Omental fat pad (tissue), 4 donors: ENCODE measurements around the gene PRR19. TPM values are rescaled to one million over a fixed set of nuclear protein-coding genes. Genes with fewer than 3 reads are reported as not detected.
A peak's percentile ranks its signal among the peaks of the same experiment; 100 is the strongest.

Experiments used
- ATAC-seq: fragments of 150-250 bp; one replicate; pipeline ENCODE4 v1.9.1; 2016; ENCODE audit warnings: mild to moderate bottlenecking, moderate library complexity; ENCODE audit not compliant: low FRiP score
- DNase-seq: peaks from one replicate; pipeline ENCODE4 v3.0.0-alpha.2; 2019; ENCODE audit warnings: low spot score
- total RNA-seq, 4 donors: library from RNA; depleted of rRNA; stranded (reverse); fragments of >200 nt; gene quantifications; one replicate each; pipeline ENCODE4 v1.1.0, GENCODE V29; 2016
- TF ChIP-seq, protein P1 (sequence below), 3 donors: fragments of 450-650 bp; IDR thresholded peaks; one replicate each; pipeline ENCODE4 v1.5.1; 2016 to 2017; ENCODE audit warnings: antibody characterized with exemption in 3 of 3, mild to moderate bottlenecking in 3 of 3, moderate library complexity in 2 of 3

PRR19 gene
- total RNA-seq, 4 donors from 2014 or later: 0.31 to 0.93 (median 0.72) TPM; not detected in 1

DNA sequence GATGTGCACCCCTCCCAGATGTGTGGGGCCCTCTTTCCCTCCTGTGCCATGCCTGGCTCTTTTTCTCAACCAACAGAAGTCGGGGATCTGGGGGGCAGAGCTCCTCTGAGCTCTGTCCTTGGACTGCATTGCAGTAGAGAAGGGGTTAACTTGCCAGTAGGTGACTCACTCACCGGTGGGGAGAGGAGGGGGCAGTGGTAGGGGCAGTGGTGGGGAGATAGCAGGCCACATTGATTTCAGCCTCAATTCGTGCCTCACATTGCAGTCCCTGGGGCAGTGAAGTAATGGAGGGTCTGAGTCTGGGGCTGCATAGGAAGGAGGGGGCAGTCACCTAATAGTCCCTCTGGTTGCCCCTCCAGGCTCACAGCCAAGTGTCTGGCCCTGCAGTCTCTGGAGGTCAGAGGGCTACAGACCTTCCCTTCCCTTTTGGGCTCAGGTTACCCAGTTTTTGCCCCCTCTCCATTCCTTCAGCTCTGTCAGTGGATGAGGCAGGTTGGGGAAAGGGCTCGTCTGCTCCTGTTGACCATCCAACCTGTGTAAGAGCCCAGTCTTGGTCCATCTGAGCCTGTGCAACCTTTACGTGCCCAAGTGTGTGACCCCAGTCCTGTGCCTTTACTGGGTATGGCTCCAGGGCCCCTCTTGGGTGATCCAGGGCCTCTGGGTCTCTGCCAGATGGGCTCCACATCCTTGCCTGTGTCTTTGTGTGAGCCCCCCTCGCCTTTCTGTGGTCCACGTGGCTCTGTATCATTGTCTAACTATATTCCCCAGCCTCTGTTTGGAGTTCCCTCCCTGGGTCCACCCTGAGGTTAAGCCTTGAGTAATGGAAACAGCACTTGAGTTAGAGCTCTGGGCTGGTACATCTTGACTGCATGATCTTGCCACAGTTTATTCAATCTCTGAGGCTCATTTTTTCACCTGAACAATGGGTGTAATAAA is 19.8 kb upstream of the PRR19 start:
- no peak for DNase-seq
- no peak for ATAC-seq
- TF ChIP-seq, protein P1, sequence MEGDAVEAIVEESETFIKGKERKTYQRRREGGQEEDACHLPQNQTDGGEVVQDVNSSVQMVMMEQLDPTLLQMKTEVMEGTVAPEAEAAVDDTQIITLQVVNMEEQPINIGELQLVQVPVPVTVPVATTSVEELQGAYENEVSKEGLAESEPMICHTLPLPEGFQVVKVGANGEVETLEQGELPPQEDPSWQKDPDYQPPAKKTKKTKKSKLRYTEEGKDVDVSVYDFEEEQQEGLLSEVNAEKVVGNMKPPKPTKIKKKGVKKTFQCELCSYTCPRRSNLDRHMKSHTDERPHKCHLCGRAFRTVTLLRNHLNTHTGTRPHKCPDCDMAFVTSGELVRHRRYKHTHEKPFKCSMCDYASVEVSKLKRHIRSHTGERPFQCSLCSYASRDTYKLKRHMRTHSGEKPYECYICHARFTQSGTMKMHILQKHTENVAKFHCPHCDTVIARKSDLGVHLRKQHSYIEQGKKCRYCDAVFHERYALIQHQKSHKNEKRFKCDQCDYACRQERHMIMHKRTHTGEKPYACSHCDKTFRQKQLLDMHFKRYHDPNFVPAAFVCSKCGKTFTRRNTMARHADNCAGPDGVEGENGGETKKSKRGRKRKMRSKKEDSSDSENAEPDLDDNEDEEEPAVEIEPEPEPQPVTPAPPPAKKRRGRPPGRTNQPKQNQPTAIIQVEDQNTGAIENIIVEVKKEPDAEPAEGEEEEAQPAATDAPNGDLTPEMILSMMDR (IDR thresholded peaks at IDR 0.05): no peak

DNA sequence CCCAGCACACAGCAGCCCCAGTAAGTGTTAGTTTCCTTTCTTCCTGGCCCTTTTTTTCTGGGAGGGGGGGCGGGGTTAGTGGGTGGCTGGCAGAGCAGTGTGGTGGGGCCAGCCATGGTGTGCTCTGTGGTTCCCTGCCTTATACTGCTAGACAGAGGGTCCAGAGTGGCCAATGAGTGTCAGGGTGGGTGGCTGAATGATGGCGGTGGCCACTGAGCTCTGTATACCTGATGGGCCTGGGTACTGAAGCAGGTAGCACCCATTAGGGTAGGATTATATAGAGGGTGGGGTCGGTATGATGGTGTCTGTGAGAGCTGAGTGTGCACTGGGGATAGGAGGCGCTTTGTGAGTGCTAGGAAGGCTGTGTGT is 19.1 kb upstream of the PRR19 start:
- DNase-seq: no peak
- ATAC-seq: no peak
- TF ChIP-seq, protein P1 (IDR thresholded peaks at IDR 0.05): no peak

DNA sequence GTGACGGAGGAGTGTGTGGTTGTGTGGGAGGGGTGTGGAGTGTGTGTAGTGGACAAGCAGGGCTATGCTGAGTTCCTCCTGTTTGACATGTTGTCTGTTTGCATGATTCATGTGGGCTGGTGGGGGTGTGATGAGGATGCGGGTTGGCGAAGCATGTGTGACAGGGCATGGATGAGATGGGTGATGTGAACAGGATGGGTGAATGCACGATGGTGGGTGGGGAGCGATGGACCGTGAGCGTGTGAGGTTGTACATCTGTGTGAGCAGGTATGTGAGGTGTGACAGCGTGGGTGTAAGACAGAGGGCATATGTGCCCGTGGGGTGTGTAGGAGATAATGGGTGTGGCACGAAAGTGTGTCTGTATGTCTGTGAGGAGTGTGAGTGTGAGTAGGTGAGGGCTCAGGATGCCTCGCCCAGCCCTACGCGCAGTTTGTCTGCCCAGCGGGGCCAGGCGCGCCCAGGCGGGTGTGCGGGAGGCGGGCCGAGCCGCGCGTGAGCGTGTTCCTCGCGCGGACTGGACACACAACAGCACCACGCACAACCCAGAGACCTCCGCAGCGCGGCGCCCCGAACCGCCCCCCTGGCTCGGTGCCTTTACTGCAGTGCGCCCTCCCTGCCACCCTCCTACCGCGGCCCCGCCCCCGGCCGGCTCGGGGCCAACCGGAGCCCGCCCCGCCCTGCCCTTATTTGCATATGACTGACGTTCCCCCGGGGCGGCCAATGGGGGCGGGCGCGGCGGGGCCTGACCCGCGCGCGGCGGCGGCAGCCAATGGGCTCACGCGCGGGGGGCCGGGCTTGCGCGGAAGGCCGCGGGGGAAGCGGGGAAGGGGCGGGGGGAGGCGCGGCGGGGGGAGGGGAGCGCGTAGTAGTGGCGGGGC is 18.5 kb upstream of the PRR19 start:
- TF ChIP-seq, protein P1 (IDR thresholded peaks at IDR 0.05): no peak
- DNase-seq (peak; percentile 93), ATAC-seq (peak; percentile 70)

DNA sequence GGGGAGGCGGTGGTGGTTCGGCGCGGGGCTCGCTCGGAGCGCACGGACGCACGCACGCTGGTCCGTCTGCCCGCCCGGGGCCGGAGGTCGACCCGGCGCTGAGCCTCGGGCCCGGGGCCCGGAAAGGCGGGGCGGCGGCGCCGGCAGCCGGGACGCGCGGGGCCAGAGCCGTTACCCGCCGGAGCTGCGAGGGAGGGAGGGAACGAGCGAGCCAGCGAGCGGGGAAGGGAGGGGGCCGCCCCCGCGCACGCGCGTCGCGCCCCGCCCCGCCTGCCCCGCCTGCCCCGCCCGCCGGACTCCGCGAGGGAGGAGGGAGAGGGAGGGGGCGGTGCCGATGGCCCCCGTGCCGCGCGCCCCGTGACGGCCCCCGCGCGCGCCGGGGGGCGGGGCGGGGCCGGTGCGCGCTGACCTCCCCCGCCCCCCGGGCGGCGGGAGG is 17.8 kb upstream of the PRR19 start:
- DNase-seq (no peak), ATAC-seq (peak; percentile 39)
- TF ChIP-seq, protein P1 (IDR thresholded peaks at IDR 0.05): no peak

DNA sequence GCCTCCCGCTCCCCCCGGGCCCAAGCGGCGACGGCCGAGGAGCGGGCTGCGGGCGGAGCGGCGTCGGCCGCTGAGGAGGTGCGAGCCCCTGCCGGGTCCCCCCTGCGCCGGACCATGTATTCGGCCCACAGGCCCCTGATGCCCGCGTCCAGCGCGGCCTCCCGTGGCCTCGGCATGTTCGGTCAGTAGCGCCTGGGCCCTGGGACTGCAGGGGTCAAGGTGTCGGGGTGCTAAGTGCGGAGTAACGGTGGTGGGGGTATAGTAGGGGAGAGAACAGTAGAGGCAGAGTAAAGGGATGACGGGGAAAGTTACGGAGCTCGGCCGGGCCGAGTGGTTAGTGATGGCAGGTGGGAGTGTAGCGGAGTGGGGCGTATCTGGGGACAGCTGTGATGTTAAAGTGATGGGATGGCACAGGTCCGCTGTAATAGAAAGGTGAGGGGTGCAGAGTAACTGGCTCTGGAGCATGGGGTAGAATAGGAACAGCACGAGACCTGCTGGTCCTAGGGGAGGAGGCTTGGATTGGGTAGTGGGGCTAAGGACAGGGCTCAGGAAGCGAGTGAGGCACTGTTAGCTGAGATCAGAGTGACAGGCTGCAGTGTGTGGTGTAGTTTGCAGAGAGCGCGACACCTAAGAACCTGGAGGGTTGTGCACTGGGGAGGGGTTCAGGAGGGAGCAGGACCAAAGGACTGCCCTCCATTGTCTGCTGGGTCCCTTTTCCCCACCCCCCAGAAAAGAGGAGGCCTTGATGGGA is 17.2 kb upstream of the PRR19 start:
- DNase-seq (no peak), ATAC-seq (no peak)
- TF ChIP-seq, protein P1 (IDR thresholded peaks at IDR 0.05): no peak

DNA sequence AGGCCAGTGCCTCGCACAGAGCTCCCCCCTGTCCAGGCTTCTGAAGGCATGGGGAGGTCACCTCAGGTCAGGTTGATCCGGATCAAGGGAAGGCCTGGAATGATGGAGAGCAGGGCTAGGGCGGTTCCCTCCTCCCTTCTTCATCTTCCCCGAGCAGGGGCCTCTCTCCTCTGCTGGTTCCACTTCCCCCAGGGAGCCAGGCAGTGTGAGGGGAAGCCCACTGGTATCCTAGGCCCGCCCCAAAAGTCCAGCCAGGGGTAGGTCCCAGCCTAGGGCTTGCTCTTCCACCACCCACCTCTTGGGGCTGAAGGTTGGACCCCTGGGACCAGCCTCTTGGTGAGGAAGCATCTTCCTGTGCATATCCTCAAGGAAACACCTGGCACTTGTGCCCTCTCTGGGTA is 16.4 kb upstream of the PRR19 start:
- DNase-seq (no peak), ATAC-seq (no peak)
- TF ChIP-seq, protein P1 (IDR thresholded peaks at IDR 0.05): no peak
